Astrocyte of the hippocampus (primary cell): ENCODE data around the gene C1RL.
"Not testable (repeated sequence)": the region's sequence is repeated elsewhere in the genome, so short reads cannot be mapped to it uniquely, and the experiment has no call there.

ENCODE experiments used
- DNase-seq: peaks from one replicate; pipeline ENCODE4 v3.0.0; 2011; ENCODE audit warnings: low read depth, low spot score

The C1RL gene

GRCh38 chr12:7116196-7116595, 7.2 kb upstream of the C1RL start:
- no peak for DNase-seq

GRCh38 chr12:7114851-7115250, 5.8 kb upstream of the C1RL start:
- no peak for DNase-seq

GRCh38 chr12:7114008-7114407, 5.0 kb upstream of the C1RL start:
- DNase-seq, result no peak

GRCh38 chr12:7113389-7113871, 4.4 kb upstream of the C1RL start:
- peak; percentile 57 for DNase-seq

GRCh38 chr12:7112041-7112440, 3.0 kb upstream of the C1RL start:
- no peak for DNase-seq

GRCh38 chr12:7110661-7111060, 1.6 kb upstream of the C1RL start:
- DNase-seq, result no peak

GRCh38 chr12:7109572-7109920, 532 bp upstream of the C1RL start:
- no peak for DNase-seq

- peak; percentile 86 for DNase-seq
These were observed 815 bp downstream of the C1RL start for GRCh38 chr12:7108003-7108795.

GRCh38 chr12:7107636-7108002, 1.4 kb downstream of the C1RL start:
- no peak for DNase-seq

- DNase-seq, result not testable (repeated sequence)
These were observed 1.8 kb downstream of the C1RL start for GRCh38 chr12:7107181-7107580.

GRCh38 chr12:7106082-7106481, 2.9 kb downstream of the C1RL start:
- DNase-seq, result no peak

- no peak for DNase-seq
These were observed 5.0 kb downstream of the C1RL start for GRCh38 chr12:7103837-7104584.

GRCh38 chr12:7102582-7102981, 6.4 kb downstream of the C1RL start:
- DNase-seq, result no peak

GRCh38 chr12:7101694-7102131, 7.3 kb downstream of the C1RL start:
- DNase-seq, result no peak

GRCh38 chr12:7101047-7101693, 7.8 kb downstream of the C1RL start:
- DNase-seq, result no peak

- no peak for DNase-seq
These were observed 8.8 kb downstream of the C1RL start for GRCh38 chr12:7100239-7100638.

- no peak for DNase-seq
These were observed 9.6 kb downstream of the C1RL start for GRCh38 chr12:7099290-7099996.

GRCh38 chr12:7096979-7097378, 12.0 kb downstream of the C1RL start:
- DNase-seq, result no peak

GRCh38 chr12:7096006-7096932, 12.7 kb downstream of the C1RL start:
- DNase-seq, result no peak

- DNase-seq, result no peak
These were observed 15.1 kb downstream of the C1RL start for GRCh38 chr12:7093892-7094291.

- no peak for DNase-seq
These were observed 15.5 kb downstream of the C1RL start for GRCh38 chr12:7093486-7093885.
